Osteoblast (primary cell): ENCODE data around the gene C2CD3. TPM values are rescaled to one million over a fixed set of nuclear protein-coding genes. Genes with fewer than 3 reads are reported as not detected.

ENCODE experiments used
- DNase-seq: peaks from one replicate; pipeline ENCODE4 v3.0.0; 2011; ENCODE audit warnings: low spot score, mixed read lengths; ENCODE audit not compliant: insufficient read length; ENCODE audit errors: missing footprints
- H2AFZ ChIP-seq: 2 replicates; pipeline ENCODE4 v1.6.0; 2011; ENCODE audit warnings: mild to moderate bottlenecking, low read length
- H3K27ac ChIP-seq: 2 replicates; pipeline ENCODE4 v1.5.1; 2011; ENCODE audit warnings: mild to moderate bottlenecking, low read depth, low read length, moderate library complexity
- H3K27me3 ChIP-seq: 2 replicates; pipeline ENCODE4 v1.6.0; 2012; ENCODE audit warnings: mild to moderate bottlenecking, control low read depth, inconsistent platforms, low read length, moderate library complexity; ENCODE audit not compliant: insufficient read depth
- H3K36me3 ChIP-seq: 2 replicates; pipeline ENCODE4 v1.5.1; 2011; ENCODE audit warnings: mild to moderate bottlenecking, low read length, control low read depth, moderate library complexity; ENCODE audit not compliant: insufficient read depth
- H3K4me1 ChIP-seq: 2 replicates; pipeline ENCODE4 v1.5.1; 2011; ENCODE audit warnings: mild to moderate bottlenecking, low read length, control low read depth, moderate library complexity; ENCODE audit not compliant: insufficient read depth
- H3K4me2 ChIP-seq: 2 replicates; pipeline ENCODE4 v1.6.0; 2011; ENCODE audit warnings: mild to moderate bottlenecking, low read length; ENCODE audit not compliant: insufficient read depth
- H3K4me3 ChIP-seq: fragments of 200-600 bp; sonication (generic); 3 replicates; pipeline ENCODE4 v1.5.1; 2012; ENCODE audit warnings: mild to moderate bottlenecking, low read length, inconsistent platforms; ENCODE audit not compliant: insufficient read depth
- H3K79me2 ChIP-seq: 2 replicates; pipeline ENCODE4 v1.6.0; 2012; ENCODE audit warnings: mild to moderate bottlenecking, low read length, control low read depth, inconsistent platforms; ENCODE audit not compliant: insufficient read depth
- H3K9me3 ChIP-seq: 2 replicates; pipeline ENCODE4 v1.5.1; 2011; ENCODE audit warnings: low read depth, low read length, control low read depth
- H4K20me1 ChIP-seq: 2 replicates; pipeline ENCODE4 v1.6.0; 2012; ENCODE audit warnings: mild to moderate bottlenecking, low read length, control low read depth; ENCODE audit not compliant: insufficient read depth
- total RNA-seq: library from RNA; depleted of rRNA; stranded (reverse); fragments of >200 nt; gene quantifications from 2 replicates; pipeline ENCODE4 v1.2.3, GENCODE V29; 2012
- TF ChIP-seq, protein P1 (sequence below): IDR thresholded peaks from 2 replicates; pipeline ENCODE4 v1.5.1; 2011; ENCODE audit warnings: mild to moderate bottlenecking, low read depth, low read length, moderate library complexity; ENCODE audit errors: extremely low read depth

The C2CD3 gene
- total RNA-seq, 1 donor, result 14.1 TPM

GRCh38 chr11:74208507-74208906 lies 37.7 kb upstream of the C2CD3 start:
- H3K27me3 ChIP-seq, result no peaks in the 10 kb centered on the region
- no peak overlapping the region for H3K4me3 ChIP-seq
- peaks cover 2% of the 10 kb centered on the region for H4K20me1 ChIP-seq
- H3K36me3 ChIP-seq, result peaks cover 13% of the 10 kb centered on the region
- H3K79me2 ChIP-seq, result no peaks in the 10 kb centered on the region
- H3K4me2 ChIP-seq, result no peak overlapping the region
- DNase-seq, result no peak
- TF ChIP-seq, protein P1, sequence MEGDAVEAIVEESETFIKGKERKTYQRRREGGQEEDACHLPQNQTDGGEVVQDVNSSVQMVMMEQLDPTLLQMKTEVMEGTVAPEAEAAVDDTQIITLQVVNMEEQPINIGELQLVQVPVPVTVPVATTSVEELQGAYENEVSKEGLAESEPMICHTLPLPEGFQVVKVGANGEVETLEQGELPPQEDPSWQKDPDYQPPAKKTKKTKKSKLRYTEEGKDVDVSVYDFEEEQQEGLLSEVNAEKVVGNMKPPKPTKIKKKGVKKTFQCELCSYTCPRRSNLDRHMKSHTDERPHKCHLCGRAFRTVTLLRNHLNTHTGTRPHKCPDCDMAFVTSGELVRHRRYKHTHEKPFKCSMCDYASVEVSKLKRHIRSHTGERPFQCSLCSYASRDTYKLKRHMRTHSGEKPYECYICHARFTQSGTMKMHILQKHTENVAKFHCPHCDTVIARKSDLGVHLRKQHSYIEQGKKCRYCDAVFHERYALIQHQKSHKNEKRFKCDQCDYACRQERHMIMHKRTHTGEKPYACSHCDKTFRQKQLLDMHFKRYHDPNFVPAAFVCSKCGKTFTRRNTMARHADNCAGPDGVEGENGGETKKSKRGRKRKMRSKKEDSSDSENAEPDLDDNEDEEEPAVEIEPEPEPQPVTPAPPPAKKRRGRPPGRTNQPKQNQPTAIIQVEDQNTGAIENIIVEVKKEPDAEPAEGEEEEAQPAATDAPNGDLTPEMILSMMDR, result no peak
- H3K9me3 ChIP-seq, result no peaks in the 10 kb centered on the region
- no peak overlapping the region for H3K27ac ChIP-seq
- no peaks in the 10 kb centered on the region for H3K4me1 ChIP-seq
- no peak overlapping the region for H2AFZ ChIP-seq

DNA sequence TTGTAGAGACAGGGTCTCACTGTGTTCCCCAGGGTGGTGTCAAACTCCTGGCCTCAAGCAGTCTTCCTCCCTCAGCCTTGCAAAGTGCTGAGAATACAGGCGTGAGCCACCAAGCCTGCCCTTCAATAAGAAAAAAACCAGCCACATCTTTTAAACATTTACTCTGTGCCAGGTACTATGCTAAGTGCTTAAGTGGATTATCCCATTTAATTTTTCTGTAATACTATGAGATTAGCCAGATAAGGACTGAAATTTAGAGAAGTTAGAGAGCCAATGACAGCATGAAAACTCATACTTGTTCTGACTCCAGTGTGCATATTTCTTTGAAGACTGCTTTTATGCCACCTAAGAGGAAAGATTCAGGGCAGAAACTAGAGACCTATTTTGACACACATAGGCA lies 35.9 kb upstream of the C2CD3 start:
- Histone ChIP-seq H3K4me3 (no peak overlapping the region), H3K4me1 (no peaks in the 10 kb centered on the region), H3K36me3 (peaks cover 8% of the 10 kb centered on the region), H2AFZ (no peak overlapping the region), H3K4me2 (no peak overlapping the region), H3K27ac (no peak overlapping the region), H3K79me2 (no peaks in the 10 kb centered on the region), H3K27me3 (no peaks in the 10 kb centered on the region), H4K20me1 (no peaks in the 10 kb centered on the region), H3K9me3 (no peaks in the 10 kb centered on the region)
- TF ChIP-seq, protein P1, result no peak
- DNase-seq, result no peak

GRCh38 chr11:74205181-74205580 lies 34.4 kb upstream of the C2CD3 start:
- Histone ChIP-seq H3K4me1 (no peaks in the 10 kb centered on the region), H4K20me1 (no peaks in the 10 kb centered on the region), H3K4me2 (no peak overlapping the region), H3K9me3 (no peaks in the 10 kb centered on the region), H2AFZ (no peak overlapping the region), H3K4me3 (no peak overlapping the region), H3K36me3 (peaks cover 8% of the 10 kb centered on the region), H3K27me3 (no peaks in the 10 kb centered on the region), H3K27ac (no peak overlapping the region), H3K79me2 (no peaks in the 10 kb centered on the region)
- TF ChIP-seq, protein P1, result no peak
- DNase-seq, result no peak

- TF ChIP-seq, protein P1, result no peak
These were observed 33.9 kb upstream of the C2CD3 start for GRCh38 chr11:74204701-74205100.

More at GRCh38 chr11:74204701-74205100, 33.9 kb upstream of the C2CD3 start:
- Histone ChIP-seq H3K27ac (no peak overlapping the region), H2AFZ (no peak overlapping the region), H3K4me3 (no peak overlapping the region), H3K9me3 (no peaks in the 10 kb centered on the region), H3K27me3 (no peaks in the 10 kb centered on the region), H3K4me2 (no peak overlapping the region), H3K36me3 (peaks cover 7% of the 10 kb centered on the region), H3K79me2 (no peaks in the 10 kb centered on the region), H3K4me1 (no peaks in the 10 kb centered on the region), H4K20me1 (no peaks in the 10 kb centered on the region)
- no peak for DNase-seq
